Thyroid gland (tissue), 4 donors: ENCODE data around the gene TSHZ2. TPM values are rescaled to one million over a fixed set of nuclear protein-coding genes. Genes with fewer than 3 reads are reported as not detected.

Source experiments
- DNase-seq, 2 donors: peaks; one replicate each; pipeline ENCODE4 v3.0.0-alpha.2; 2019
- H3K27ac ChIP-seq, 3 donors: fragments of 200-600 bp; sonication (generic); 1 replicate in 2 of 3; 2 replicates in 1 of 3; pipeline ENCODE4 v1.5.1; 2016 to 2019; ENCODE audit warnings: mild to moderate bottlenecking in 1 of 3, moderate library complexity in 1 of 3
- H3K27me3 ChIP-seq: fragments of 200-600 bp; sonication (generic); one replicate; pipeline ENCODE4 v1.5.1; 2019
- H3K36me3 ChIP-seq, 2 donors: fragments of 200-600 bp; sonication (generic); one replicate each; pipeline ENCODE4 v1.5.1; 2016 to 2019
- H3K4me1 ChIP-seq, 2 donors: fragments of 200-600 bp; sonication (generic); one replicate each; pipeline ENCODE4 v1.5.1; 2017 to 2019
- H3K4me3 ChIP-seq, 3 donors: fragments of 200-600 bp; sonication (generic); replicated peaks in 1 of 3; 1 replicate in 2 of 3; 2 replicates in 1 of 3; pipeline ENCODE4 v1.5.1; 2016; ENCODE audit warnings: mild to moderate bottlenecking in 1 of 3
- H3K9me3 ChIP-seq: fragments of 200-600 bp; sonication (generic); one replicate; pipeline ENCODE4 v1.5.1; 2017
- CTCF ChIP-seq, 6 experiments: fragments of 200-600 bp in 3 of 6; fragments of 450-650 bp in 3 of 6; sonication (generic) in 3 of 6; IDR thresholded peaks; one replicate each; pipeline ENCODE4 v1.5.1; 2016 to 2019; ENCODE audit warnings: antibody characterized with exemption in 6 of 6, mild to moderate bottlenecking in 2 of 6, inconsistent platforms in 1 of 6, moderate library complexity in 1 of 6
- POLR2A ChIP-seq, 2 donors: fragments of 450-650 bp; IDR thresholded peaks; one replicate each; pipeline ENCODE4 v1.6.1; 2017; ENCODE audit warnings: antibody characterized with exemption in 2 of 2, mild to moderate bottlenecking in 2 of 2, moderate library complexity in 1 of 2
- WGBS, 2 donors: methylation state at CpG; one replicate each; pipeline ENCODE4 v1.1.5; 2017; 5-methylcytosine and 5-hydroxymethylcytosine counted together
- intact Hi-C: fragments of 100-400 bp; cut with DNase I; formaldehyde crosslinking; loops from one replicate; pipeline ENCODE4 v1.15.1; 2023
- total RNA-seq, 4 donors: library from RNA; depleted of rRNA; stranded (reverse); fragments of >200 nt; gene quantifications; one replicate each; pipeline ENCODE4 v1.2.3, GENCODE V29; 2016

Gene TSHZ2
- total RNA-seq, 4 donors from 2014 or later = 11.0 to 27.9 (median 14.0) TPM

GRCh38 chr20:53394433-53394832, 422.3 kb downstream of the TSHZ2 start:
- Histone ChIP-seq H3K27ac (no peak overlapping the region), H3K4me1 (no peaks in the 10 kb centered on the region), H3K27me3 (no peaks in the 10 kb centered on the region), H3K4me3 (no peak overlapping the region), H3K36me3 (no peaks in the 10 kb centered on the region), H3K9me3 (no peaks in the 10 kb centered on the region)
- TF ChIP-seq CTCF (IDR thresholded peaks at IDR 0.05) = no peak
- TF ChIP-seq POLR2A (IDR thresholded peaks at IDR 0.05) = no peak
- DNase-seq = no peak
- intact Hi-C loops = no loop called here

GRCh38 chr20:53395188-53395923, 423.2 kb downstream of the TSHZ2 start:
- 70 to 71% methylated on average over 5 of the region's 5 CpGs for WGBS, 2 donors
- no peaks in the 10 kb centered on the region for H3K36me3 ChIP-seq
- H3K9me3 ChIP-seq = no peaks in the 10 kb centered on the region
- intact Hi-C loops = no loop called here
- H3K4me3 ChIP-seq = no peak overlapping the region
- DNase-seq = no peak
- TF ChIP-seq CTCF (IDR thresholded peaks at IDR 0.05) (no peak), POLR2A (IDR thresholded peaks at IDR 0.05) (no peak)
- H3K4me1 ChIP-seq = peaks cover 2 to 7% of the 10 kb centered on the region in 2 donors
- H3K27ac ChIP-seq = no peak overlapping the region
- H3K27me3 ChIP-seq = no peaks in the 10 kb centered on the region

GRCh38 chr20:53399083-53399482, 426.9 kb downstream of the TSHZ2 start:
- DNase-seq = no peak
- Histone ChIP-seq H3K36me3 (no peaks in the 10 kb centered on the region), H3K9me3 (no peaks in the 10 kb centered on the region), H3K4me3 (no peak overlapping the region), H3K4me1 (peaks cover 7 to 10% of the 10 kb centered on the region in 2 donors), H3K27ac (no peak overlapping the region), H3K27me3 (no peaks in the 10 kb centered on the region)
- WGBS, 2 donors = 85 to 87% methylated on average over 7 of the region's 7 CpGs
- TF ChIP-seq CTCF (IDR thresholded peaks at IDR 0.05) (no peak), POLR2A (IDR thresholded peaks at IDR 0.05) (no peak)
- intact Hi-C loops = no loop called here

- WGBS, 2 donors = 15 to 45% methylated on average over 8 to 9 of the region's 9 CpGs
- DNase-seq = peak; percentile 93 to 94
Measured at GRCh38 chr20:53399592-53400335, 427.6 kb downstream of the TSHZ2 start.

More at GRCh38 chr20:53399592-53400335, 427.6 kb downstream of the TSHZ2 start:
- TF ChIP-seq POLR2A (IDR thresholded peaks at IDR 0.05) (no peak), CTCF (IDR thresholded peaks at IDR 0.05) (no peak)
- Histone ChIP-seq H3K27me3 (no peaks in the 10 kb centered on the region), H3K27ac (peak overlapping the region; percentile 8 to 72 (median 29)), H3K9me3 (no peaks in the 10 kb centered on the region), H3K4me1 (peaks cover 7 to 10% of the 10 kb centered on the region in 2 donors), H3K4me3 (no peak overlapping the region), H3K36me3 (no peaks in the 10 kb centered on the region)
- intact Hi-C loops = no loop called here
